ENCODE data around the gene DGKI.

DNA sequence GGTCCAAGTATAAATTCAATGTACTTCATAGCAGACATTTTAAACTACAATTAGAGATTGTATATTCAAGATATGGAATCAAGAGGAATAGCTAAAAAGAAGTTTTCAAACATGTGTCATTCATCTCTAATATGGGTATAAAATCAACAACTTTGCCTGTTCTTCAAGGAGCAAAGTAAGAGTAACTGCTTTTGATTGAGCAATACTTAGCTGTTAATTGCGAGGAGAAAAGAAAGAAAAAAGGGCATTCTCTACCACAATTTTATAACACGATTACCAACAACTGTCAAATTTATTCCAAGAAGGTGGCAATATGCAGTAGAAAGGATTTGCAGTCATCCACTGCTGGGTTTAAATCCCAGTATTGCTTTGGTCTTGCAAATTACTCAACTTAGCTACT, 356.9 kb downstream of the DGKI start:
- TF ChIP-seq CTCF (IDR thresholded peaks at IDR 0.05) = no peak
- no peak for TF ChIP-seq EP300 (IDR thresholded peaks at IDR 0.05)
- TF ChIP-seq POLR2A (IDR thresholded peaks at IDR 0.05; ENCODE audit: low read depth) = no peak
- no peak for TF ChIP-seq POLR2AphosphoS5 (IDR thresholded peaks at IDR 0.05)
